CD14-positive monocyte (primary cell): ENCODE data around the gene VSTM4. TPM values are rescaled to one million over a fixed set of nuclear protein-coding genes. Genes with fewer than 3 reads are reported as not detected.

Experiments
- DNase-seq, 3 donors: peaks; one replicate each; pipeline ENCODE4 v3.0.0-alpha.2; 2011 to 2022
- H2AFZ ChIP-seq: 2 replicates; pipeline ENCODE4 v1.6.0; 2012; ENCODE audit warnings: mild to moderate bottlenecking, low read depth, low read length, inconsistent platforms; ENCODE audit not compliant: insufficient read depth, poor library complexity, severe bottlenecking
- H3K27ac ChIP-seq, 2 donors: 1 replicate in 1 of 2; 2 replicates in 1 of 2; pipeline ENCODE4 v1.5.1; 2012 to 2013; ENCODE audit warnings: low read length in 2 of 2, control low read depth in 1 of 2, inconsistent platforms in 1 of 2, low read depth in 1 of 2, mild to moderate bottlenecking in 1 of 2
- H3K27me3 ChIP-seq, 2 donors: one replicate each; pipeline versions ENCODE4 v1.6.0 to v1.6.1; 2011 to 2013; ENCODE audit warnings: low read length in 2 of 2; ENCODE audit not compliant: control insufficient read depth in 2 of 2, insufficient read depth in 2 of 2
- H3K36me3 ChIP-seq, 2 donors: replicated peaks in 1 of 2; 1 replicate in 1 of 2; 2 replicates in 1 of 2; pipeline versions ENCODE4 v1.5.1 to v1.6.1; 2012 to 2013; ENCODE audit warnings: low read length in 2 of 2, control low read depth in 1 of 2, inconsistent platforms in 1 of 2, mild to moderate bottlenecking in 1 of 2; ENCODE audit not compliant: insufficient read depth in 2 of 2, control insufficient read depth in 1 of 2
- H3K4me1 ChIP-seq, 2 donors: 1 replicate in 1 of 2; 2 replicates in 1 of 2; pipeline versions ENCODE4 v1.5.1 to v1.6.1; 2012 to 2013; ENCODE audit warnings: low read length in 2 of 2, control low read depth in 1 of 2, inconsistent platforms in 1 of 2, mild to moderate bottlenecking in 1 of 2, moderate library complexity in 1 of 2; ENCODE audit not compliant: insufficient read depth in 2 of 2, control insufficient read depth in 1 of 2
- H3K4me2 ChIP-seq: replicated peaks from 2 replicates; pipeline ENCODE3; 2012; ENCODE audit warnings: low read length, moderate library complexity, mild to moderate bottlenecking; ENCODE audit not compliant: poor library complexity, severe bottlenecking; ENCODE audit errors: extremely low read depth
- H3K4me3 ChIP-seq, 3 experiments: fragments of 200-600 bp in 1 of 3; sonication (generic) in 1 of 3; replicated peaks in 1 of 3; 1 replicate in 2 of 3; 2 replicates in 1 of 3; pipeline ENCODE4 v1.5.1; 2011 to 2013; ENCODE audit warnings: low read length in 3 of 3, mild to moderate bottlenecking in 3 of 3, control low read depth in 2 of 3, low read depth in 2 of 3, inconsistent platforms in 1 of 3, moderate library complexity in 1 of 3
- H3K79me2 ChIP-seq: 2 replicates; pipeline ENCODE4 v1.6.0; 2012; ENCODE audit warnings: mild to moderate bottlenecking, control low read depth, inconsistent platforms, low read length, moderate library complexity; ENCODE audit not compliant: insufficient read depth
- H3K9ac ChIP-seq: 2 replicates; pipeline ENCODE4 v1.6.0; 2017; ENCODE audit warnings: low read length, mild to moderate bottlenecking; ENCODE audit not compliant: insufficient read depth, poor library complexity, severe bottlenecking
- H3K9me3 ChIP-seq, 2 donors: replicated peaks in 1 of 2; 1 replicate in 1 of 2; 2 replicates in 1 of 2; pipeline versions ENCODE4 v1.5.1 to v1.6.1; 2012 to 2013; ENCODE audit warnings: low read length in 2 of 2, control low read depth in 1 of 2; ENCODE audit not compliant: control insufficient read depth in 1 of 2, insufficient read depth in 1 of 2
- H4K20me1 ChIP-seq: 2 replicates; pipeline ENCODE4 v1.6.0; 2012; ENCODE audit warnings: mild to moderate bottlenecking, low read length, control low read depth, moderate library complexity; ENCODE audit not compliant: insufficient read depth
- H3K27ac Mint-ChIP-seq, 7 donors: one replicate each; pipeline ENCODE4 v1.8.0; 2020; ENCODE audit warnings: mild to moderate bottlenecking in 7 of 7, mixed read lengths in 7 of 7, moderate library complexity in 6 of 7, inconsistent platforms in 2 of 7
- H3K27me3 Mint-ChIP-seq, 3 donors: one replicate each; pipeline ENCODE4 v1.8.0; 2021 to 2022; ENCODE audit warnings: low read depth in 3 of 3, mild to moderate bottlenecking in 3 of 3, mixed read lengths in 3 of 3, moderate library complexity in 3 of 3, inconsistent platforms in 1 of 3
- H3K36me3 Mint-ChIP-seq, 2 donors: one replicate each; pipeline ENCODE4 v1.8.0; 2020; ENCODE audit warnings: mixed read lengths in 2 of 2, inconsistent platforms in 1 of 2, mild to moderate bottlenecking in 1 of 2
- H3K4me1 Mint-ChIP-seq: one replicate; pipeline ENCODE4 v1.8.0; 2020; ENCODE audit warnings: mild to moderate bottlenecking, mixed read lengths
- H3K4me3 Mint-ChIP-seq, 2 donors: one replicate each; pipeline ENCODE4 v1.8.0; 2020; ENCODE audit warnings: mild to moderate bottlenecking in 2 of 2, mixed read lengths in 2 of 2, moderate library complexity in 1 of 2
- H3K9me3 Mint-ChIP-seq, 7 donors: one replicate each; pipeline ENCODE4 v1.8.0; 2020 to 2022; ENCODE audit warnings: mixed read lengths in 7 of 7, mild to moderate bottlenecking in 6 of 7, moderate library complexity in 6 of 7, inconsistent platforms in 2 of 7
- CTCF ChIP-seq: fragments of 200-600 bp; IDR thresholded peaks from one replicate; pipeline ENCODE4 v1.8.0; 2022; ENCODE audit warnings: antibody characterized with exemption, mild to moderate bottlenecking
- WGBS: methylation state at CpG from one replicate; pipeline ENCODE4 v1.1.5; 2013; ENCODE audit warnings: missing lambda C conversion rate; ENCODE audit not compliant: insufficient coverage; 5-methylcytosine and 5-hydroxymethylcytosine counted together
- intact Hi-C, 2 donors: fragments of 100-400 bp; cut with micrococcal nuclease; formaldehyde crosslinking; loops; one replicate each; pipeline versions ENCODE4 v1.15.0 to v1.15.1; 2023
- polyA plus RNA-seq, 3 donors: library from polyadenylated mRNA; depleted of rRNA in 1 of 3; unstranded in 2 of 3; stranded (reverse) in 1 of 3; fragments of 300-500 nt in 2 of 3; fragments of >200 nt in 1 of 3; fragmentation: Illumina TruSeq in 2 of 3; gene quantifications; 1 replicate in 2 of 3; 2 replicates in 1 of 3; pipeline ENCODE4 v1.2.3, GENCODE V29; 2012 to 2021

The VSTM4 gene
- polyA plus RNA-seq, 3 donors: not detected

- no peaks in the 10 kb centered on the region for H3K4me1 ChIP-seq
- H3K79me2 ChIP-seq: no peaks in the 10 kb centered on the region
- no peaks in the 10 kb centered on the region for H3K27me3 ChIP-seq
- Mint-ChIP-seq H3K4me3 (no peak overlapping the region), H3K36me3 (no peaks in the 10 kb centered on the region), H3K27me3 (peaks cover 0 to 3% (median 0%) of the 10 kb centered on the region in 3 donors), H3K27ac (no peak overlapping the region), H3K4me1 (no peaks in the 10 kb centered on the region), H3K9me3 (no peaks in the 10 kb centered on the region)
- H3K36me3 ChIP-seq: no peaks in the 10 kb centered on the region
- H3K9ac ChIP-seq: no peak overlapping the region
- H3K27ac ChIP-seq: no peak overlapping the region
- WGBS: no CpG with 5 or more reads among the region's 1 CpG
- intact Hi-C loops: no loop called here
- no peaks in the 10 kb centered on the region for H4K20me1 ChIP-seq
- DNase-seq: no peak
- H2AFZ ChIP-seq: no peak overlapping the region
- H3K4me2 ChIP-seq: no peak overlapping the region
- no peak overlapping the region for H3K4me3 ChIP-seq
- H3K9me3 ChIP-seq: no peaks in the 10 kb centered on the region
- no peak for TF ChIP-seq CTCF
These were observed 125.1 kb downstream of the VSTM4 start for GRCh38 chr10:48990226-48990625.

- Histone ChIP-seq H3K9ac (no peak overlapping the region), H3K4me2 (no peak overlapping the region), H2AFZ (no peak overlapping the region), H3K4me1 (no peaks in the 10 kb centered on the region), H3K4me3 (no peak overlapping the region), H3K9me3 (no peaks in the 10 kb centered on the region), H4K20me1 (no peaks in the 10 kb centered on the region), H3K27ac (no peak overlapping the region), H3K79me2 (no peaks in the 10 kb centered on the region), H3K36me3 (peaks cover 40 to 44% of the 10 kb centered on the region in 2 donors), H3K27me3 (no peaks in the 10 kb centered on the region)
- Mint-ChIP-seq H3K4me3 (no peak overlapping the region), H3K36me3 (peaks cover 34 to 40% of the 10 kb centered on the region in 2 donors), H3K4me1 (no peaks in the 10 kb centered on the region), H3K9me3 (no peaks in the 10 kb centered on the region), H3K27me3 (peaks cover 0 to 3% (median 0%) of the 10 kb centered on the region in 3 donors), H3K27ac (no peak overlapping the region)
- TF ChIP-seq CTCF: no peak
- intact Hi-C loops: loop anchor here in 1 of 2 donors (10.0 kb wide), 1 partner anchor 429 kb away; no protein-coding TSS in a partner anchor
- no peak for DNase-seq
- 93% methylated on average over 6 of the region's 7 CpGs for WGBS
These were observed 129.6 kb downstream of the VSTM4 start for GRCh38 chr10:48985621-48986158.
